Activated T-helper 1 cell treated with anti-CD3 and anti-CD28 coated beads, Interleukin-2, amount 50 U/mL, for 16 hours (primary cell): ENCODE results near the gene DCLK3.

ENCODE experiments used
- DNase-seq, 2 donors: peaks; one replicate each; pipeline ENCODE4 v3.0.0-alpha.2; 2020; ENCODE audit warnings: low read depth in 1 of 2, low spot score in 1 of 2

Gene DCLK3

DNA sequence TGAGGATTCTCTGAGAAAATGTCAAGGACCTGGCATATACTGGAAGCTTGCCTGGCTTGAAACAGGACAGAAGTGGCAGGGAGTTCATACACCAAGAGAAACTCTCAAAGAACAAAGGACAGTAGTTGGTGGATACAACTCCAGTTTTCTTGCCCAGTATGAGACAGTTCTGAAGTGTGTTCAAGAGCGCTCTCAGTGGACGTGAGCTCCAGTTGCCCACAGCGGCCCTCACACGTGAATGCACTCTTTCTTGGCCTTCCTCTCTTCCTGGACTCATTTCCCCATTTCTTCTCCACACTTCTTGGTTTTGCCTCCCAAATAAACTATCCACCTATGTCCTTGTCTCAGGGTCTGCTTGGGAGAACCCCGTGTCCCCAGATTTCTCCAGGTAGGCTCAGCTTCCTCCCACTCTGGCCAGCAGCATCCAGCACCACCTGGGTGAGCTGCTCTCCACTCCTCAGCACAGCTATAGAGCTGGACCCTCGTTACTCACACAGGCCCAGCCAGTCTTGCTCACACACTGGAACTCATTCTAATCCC is 54.5 kb downstream of the DCLK3 start:
- no peak for DNase-seq

DNA sequence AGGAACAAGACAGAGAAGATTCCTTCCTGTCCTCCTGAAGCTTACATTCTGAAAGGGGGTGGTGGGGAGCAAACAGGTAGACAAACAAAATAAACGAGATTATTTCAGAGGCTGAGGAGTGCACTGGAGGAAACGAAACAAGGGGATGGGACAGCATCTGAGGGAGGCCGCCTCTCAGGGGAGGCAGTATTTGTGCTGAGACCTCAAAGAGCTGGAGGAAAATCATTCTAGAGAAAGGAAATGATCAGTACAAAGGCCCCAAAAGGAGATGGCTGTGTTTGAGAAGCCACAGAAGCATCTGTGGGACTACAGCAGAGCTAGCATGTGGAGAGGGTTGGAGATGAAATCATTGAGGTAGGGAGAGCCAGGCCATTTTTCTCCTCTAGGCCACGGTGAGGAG is 55.1 kb downstream of the DCLK3 start:
- DNase-seq: no peak

DNA sequence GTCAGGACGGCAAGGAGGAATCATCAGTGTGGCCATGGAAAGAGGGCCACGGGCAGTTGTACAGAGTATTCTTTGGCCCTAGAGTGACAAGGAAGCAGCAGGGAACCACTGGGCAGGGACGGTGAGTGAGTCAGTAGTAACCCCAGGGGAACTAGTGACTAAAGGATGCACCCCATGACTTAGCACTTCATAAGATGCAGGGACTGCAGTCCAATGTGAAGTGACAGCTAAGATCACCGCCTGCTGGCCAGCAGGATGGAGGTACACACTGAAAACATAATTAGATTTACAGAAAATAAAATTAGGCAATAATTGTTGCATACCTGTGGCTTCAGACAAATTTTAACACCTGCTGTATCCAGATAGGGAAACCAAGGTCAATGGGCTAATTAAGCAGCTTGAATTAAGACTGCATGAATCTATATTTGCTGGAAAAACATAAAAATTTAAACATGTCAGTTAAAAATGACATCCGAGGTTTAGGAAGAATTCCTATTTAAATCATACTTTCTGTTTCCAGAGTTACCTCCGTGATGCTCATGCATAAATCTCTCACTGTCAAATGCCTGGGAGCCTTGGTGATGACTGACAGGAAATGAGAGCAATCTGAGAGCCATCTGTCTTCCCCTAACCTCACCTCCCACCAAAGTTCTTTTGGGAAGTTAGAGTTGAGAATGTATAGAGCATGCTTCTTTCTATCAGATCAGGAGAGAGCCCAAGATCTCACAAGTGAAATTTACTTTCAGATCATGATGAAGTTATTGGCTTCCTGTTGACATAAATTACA is 56.5 kb downstream of the DCLK3 start:
- no peak for DNase-seq

DNA sequence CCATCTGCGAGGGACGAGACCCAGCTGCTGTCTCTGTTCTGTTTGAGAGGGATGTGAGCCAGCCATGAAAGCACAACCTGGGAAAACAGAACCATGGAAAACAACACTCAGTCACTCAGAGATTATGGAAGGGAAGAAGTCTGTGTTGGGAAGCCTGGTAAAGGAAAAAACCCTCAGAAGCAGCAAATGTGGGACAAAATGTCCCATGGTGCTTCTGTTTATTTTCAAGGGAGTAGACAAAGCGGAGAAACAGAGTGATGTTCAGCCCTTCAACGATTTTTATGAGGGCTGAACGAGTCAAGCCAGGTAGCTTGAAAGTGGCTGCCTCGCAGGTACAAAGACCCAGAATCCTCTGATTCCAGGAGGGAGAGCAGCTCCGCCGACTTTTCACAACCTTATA is 59.3 kb downstream of the DCLK3 start:
- no peak for DNase-seq

DNA sequence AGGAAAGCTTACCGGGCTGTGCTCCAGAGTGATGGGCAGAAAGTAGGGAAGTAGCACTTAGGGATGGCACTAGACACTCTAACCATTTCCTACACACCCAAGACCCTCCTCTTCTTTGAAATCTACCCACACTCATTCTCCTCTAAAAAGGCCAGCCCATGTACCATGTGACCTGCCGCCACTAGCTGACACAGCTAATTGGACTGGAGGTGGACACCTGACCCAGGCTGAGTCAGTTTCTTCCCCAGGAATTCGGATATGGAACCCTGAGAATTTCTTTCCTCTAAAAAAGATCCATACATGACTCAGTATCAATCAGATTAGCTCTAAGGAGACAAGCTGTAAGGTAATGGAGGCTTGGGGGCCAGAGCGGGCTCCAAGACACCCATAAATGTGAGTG is 60.1 kb downstream of the DCLK3 start:
- no peak for DNase-seq

DNA sequence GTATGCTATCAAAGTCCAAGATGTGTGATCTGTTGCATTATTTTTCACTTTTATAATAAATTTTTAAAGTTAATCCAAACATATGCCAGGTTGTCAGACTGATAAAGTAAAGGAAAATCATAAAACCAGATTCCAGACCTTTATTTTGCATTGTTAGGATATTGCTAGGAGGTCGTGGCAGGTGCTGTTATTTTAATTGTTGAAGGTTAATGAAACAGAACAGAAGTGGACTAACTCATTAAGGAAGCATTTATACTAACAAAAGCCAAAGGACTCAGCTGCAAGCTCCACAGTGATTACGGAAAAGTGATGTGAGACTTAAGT is 63.1 kb downstream of the DCLK3 start:
- DNase-seq: no peak

DNA sequence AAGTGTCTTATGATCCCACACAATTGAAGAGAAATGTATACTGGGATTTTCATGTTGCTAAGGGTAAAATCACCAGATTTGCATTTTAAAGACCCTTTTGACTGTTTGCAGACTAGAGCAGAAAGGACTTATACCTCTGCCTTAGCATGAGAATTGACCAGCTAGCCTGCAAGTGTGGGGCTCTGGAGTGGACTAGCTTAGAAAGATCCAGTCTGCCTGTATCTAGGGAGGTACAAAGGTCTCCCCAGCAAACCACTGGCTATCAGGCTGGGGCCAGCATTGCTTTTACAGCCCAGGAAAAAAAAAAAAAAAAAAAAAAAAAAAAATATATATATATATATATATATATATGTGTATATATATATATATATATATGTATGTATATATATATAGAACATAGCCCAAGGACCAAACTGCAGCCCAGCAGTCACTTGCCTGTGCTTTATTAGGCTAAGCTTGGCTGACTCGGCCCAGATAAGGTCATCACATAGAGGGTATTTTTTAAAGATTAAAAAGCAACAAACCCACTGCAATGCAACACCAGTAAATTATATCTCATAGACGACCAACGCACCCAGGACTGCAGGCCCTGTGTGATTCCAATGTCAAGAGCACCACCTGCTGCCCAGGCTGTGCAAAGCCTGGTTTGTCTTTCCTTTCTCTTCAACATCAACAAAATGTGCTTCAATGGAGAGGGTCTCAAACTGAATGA is 63.7 kb downstream of the DCLK3 start:
- DNase-seq: no peak

DNA sequence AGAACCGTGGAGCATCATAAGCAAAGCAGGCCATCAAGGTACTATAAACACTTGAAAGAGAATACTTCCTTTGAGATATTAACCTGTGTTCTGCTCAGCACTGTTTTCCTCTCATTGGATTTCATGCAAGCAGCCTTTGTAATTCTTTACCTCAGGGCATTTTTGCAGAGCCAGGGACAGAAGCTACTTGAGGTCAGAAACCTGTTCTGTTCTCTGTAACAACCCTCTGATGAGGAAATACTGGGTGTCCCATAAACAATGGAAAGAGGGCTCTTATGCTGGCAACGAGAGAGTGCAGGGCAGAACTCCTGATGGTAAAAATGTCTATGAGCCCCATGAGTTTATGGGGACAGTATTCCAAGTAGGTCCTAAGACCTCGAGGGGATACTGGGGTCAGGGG is 66.0 kb downstream of the DCLK3 start:
- DNase-seq: no peak

DNA sequence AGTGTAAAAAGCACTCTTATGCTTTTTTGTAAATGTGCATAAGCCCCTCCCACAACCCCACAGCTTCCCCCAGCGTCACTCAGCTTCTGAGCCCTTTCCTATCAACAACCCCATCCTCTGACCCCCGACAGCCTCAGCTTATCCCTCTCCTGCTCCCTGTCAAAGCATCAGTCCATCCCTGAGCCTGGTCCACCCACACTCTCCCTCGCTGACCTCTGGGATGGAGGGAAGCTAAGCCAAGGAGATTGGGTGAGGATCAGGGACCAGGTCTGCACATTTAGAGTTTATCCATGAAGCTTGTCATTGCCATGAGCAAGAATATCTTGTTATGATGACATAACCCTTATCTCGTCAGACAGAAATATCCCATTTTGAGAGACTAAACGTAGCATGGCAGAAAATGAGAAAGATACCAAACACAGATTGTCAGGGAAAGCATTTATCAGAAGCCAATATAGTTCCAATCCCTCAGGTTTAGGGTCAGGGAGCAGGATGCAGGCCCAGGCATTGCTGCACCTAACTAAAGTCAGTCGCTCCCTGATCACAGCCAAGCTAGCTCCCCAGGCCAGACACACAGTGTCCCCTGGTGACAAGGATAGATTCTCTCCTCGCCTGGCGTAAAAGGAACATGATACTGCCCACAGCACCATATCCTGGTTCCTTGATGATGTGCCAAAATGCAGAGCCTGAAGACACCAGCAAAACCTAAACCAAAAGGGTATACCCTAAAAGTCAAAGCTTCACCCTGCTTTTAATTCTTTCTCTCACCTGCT is 66.9 kb downstream of the DCLK3 start:
- no peak for DNase-seq

DNA sequence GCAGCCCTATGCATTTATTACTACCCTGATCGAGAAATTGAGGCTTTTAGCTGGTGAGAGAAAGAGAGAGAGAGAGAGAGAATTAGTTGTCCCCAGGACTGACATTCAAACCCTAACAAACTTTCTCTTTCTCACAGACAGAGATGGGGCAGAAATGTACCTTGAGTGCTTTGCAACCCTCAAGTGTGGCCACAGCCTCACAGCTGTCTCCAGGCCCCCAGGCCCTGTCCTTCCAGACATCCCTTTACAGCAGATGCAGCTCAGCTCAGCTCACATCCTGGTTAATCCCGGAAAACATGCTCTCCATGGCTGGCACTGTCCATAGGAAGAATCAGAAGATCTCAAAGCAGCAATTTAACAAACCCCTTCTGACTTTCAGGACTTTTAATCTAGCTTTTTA is 67.6 kb downstream of the DCLK3 start:
- DNase-seq: no peak

DNA sequence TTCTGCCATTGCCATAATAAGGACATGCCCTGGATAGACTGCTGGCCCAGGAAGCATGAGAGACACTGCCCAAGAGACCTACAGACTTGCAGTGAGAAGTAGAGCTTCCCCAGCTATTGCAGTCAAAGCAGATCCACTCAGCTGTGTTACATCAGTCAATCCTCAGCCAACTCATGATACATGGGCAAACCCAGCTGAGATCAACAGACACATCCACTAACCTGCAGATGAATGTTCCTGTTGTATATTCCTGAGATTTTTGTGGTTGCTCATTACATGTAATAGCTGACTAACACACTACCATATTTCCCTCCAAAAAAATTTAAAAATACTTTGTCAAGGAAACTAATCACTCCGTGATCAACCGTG is 68.6 kb downstream of the DCLK3 start:
- DNase-seq: no peak

DNA sequence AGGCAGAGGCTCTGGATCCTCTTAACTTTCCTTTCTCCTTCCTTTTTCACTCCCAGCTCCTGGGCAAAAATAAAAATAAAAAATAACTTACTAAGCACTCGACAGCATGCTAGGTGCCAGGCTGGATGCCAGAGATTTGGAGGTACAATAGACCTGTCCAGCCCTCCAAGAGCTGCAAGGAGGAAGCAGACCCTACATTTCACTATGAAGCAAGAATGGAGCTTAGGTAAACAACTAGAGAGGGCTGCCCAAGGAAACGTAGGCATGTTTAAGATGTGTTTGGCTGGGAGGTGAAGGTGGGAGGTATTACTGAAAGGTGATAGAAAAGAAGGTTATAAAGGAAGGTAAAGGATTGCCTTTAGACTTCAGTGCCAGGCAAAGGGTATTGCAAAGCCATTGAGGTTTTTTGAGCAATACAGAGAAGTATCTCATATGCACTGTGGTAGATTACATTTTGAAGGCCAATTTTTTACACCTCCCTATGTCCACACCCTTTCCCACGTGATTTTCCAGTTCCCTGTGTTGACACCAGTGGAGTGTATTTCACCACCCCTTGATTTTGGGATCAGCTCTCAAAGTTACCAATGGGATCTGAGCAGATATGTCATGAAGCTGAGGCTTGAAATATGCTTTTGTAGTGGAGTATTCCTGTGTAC is 69.1 kb downstream of the DCLK3 start:
- DNase-seq: no peak

DNA sequence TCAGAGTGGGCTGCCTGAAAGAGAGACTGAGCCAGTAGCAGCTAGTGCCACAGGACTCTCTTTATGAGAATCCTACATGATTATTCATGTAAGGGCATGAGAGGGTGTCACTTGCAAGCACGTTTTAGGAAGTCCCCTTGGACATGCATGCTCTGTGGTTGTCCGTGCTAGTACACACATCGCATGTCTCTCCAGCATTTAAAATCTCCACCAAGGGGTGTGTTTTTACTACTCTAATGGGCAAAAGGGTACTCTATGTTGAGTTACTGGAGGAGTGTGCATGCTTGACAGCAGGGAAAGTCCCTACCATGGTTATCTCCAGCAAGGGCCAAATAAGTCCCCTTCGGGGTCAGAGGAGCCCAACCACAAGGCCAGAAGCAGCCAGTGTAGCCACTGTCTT is 70.7 kb downstream of the DCLK3 start:
- no peak for DNase-seq

DNA sequence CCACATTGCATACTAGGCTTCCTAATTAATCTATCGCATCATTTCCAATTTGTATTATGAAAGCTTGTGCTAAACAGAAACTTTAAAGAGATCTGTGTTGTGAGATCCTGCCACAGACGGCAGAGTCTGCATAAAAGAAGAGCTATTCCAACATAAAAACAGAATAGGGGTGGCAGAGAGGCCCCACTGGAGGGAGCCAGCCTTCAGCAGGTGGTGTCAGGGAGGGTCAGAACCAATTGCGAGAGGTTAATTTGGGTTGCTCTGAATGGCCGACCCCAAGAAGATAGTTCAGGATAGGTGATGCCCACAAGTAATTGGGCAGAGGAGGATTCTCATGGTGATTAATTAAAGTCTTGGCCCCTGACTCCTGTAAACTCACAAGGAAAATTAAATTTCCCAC is 74.8 kb downstream of the DCLK3 start:
- DNase-seq: no peak

DNA sequence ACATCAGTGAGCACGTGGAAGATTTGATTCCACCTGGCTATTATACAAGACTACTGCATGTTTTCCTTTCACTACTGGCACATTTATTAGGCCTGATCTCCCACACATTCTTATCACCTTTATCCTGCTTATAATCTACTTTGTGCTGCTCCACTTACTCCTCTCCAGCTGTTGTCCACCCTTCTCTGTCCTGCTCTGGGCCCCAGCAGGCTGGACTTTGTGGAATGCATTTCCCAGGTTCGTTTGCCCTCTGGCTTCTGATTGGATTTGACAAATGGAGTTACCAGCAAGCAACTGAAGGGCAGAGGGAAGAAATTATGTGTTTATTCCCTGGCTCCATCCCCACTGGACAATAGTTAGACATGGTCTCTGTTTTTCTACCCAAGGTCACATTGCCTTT is 75.5 kb downstream of the DCLK3 start:
- DNase-seq: no peak

DNA sequence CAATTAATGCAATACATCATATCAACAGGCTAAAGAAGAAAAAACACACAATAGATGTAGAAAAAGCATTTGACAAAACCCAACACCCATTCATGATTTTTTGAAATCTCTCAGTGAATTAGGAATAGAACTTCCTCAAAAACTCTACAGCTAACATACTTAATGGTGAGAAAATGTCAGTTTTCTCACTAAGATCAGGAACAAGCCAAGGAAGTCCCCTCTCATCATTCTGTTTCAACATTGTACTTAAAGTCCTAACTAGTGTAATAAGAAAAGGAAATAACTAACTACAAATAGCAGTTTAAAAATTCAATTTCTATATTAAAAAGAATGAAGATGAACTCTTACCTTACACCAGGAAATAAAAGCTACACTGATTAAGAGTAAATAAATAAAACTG is 77.8 kb downstream of the DCLK3 start:
- DNase-seq: no peak

DNA sequence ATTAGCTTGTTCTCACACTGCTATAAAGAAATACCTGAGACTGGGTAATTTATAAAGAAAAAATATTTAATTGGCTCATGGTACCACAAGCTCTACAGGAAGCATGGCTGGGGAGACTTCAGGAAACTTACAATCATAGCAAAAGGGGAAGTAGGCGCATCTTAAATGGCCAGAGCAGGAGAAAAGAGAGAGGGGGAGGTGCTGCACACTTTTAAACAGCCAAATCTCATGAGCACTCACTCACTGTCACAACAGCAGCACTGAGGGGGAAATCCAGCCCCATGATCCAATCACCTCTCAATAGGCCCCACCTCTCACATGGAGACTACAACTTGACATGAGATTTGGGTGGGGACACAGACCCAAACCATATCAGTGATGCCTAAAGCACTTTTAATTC is 82.5 kb downstream of the DCLK3 start:
- no peak for DNase-seq

DNA sequence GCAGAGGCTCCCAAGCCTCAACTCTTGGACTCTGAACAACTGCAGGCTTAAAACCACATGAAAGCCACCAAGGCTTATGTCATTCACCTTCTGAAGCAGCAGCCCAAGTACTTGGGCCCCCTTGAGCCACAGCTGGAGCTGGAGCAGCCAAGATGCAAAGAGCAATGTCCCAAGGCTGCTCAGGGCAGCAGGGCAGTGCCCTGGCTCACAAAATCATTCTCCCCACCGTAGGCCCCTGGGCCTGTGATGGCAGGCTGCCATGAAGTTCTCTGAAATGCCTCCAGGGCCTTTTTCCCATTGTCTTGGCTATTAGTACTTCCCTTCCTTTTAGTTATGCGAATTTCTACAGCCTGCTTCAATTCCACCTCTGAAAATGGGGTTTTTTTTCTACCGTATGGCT is 83.4 kb downstream of the DCLK3 start:
- no peak for DNase-seq

DNA sequence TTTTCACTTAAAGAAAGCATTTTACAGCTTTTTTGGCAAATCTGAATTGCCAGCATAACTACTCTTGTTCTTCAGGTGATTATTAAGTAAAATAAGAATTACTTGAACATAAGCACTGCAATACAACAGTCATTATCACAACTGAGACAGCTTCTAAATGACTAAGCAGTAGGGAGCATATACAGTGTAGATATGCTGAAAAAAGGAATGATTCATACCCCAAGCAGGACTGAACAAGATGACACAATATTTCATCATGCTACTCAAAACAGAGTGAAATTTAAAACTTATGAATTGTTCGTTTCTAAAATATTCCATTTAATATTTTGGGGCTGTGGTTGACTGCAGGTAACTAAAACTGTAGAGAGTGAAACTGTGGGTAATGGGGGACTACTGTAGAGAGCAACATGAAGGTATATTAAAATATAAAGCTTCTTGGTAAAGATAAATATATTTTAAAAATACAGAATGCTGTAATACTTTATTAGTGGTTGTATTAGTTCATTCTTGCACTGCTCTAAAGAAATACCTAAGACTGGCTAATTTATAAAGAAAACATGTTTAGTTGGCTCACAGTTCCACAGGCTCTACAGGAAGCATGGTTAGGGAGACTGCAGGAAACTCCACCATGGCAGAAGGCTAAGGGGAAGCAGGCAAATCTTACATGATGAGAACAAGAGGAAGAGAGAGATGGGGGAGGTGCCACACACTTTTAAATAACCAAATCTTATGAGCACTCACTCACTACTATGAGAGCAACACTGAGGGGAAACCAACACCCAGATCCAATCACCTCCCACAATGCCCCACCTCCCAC is 84.8 kb downstream of the DCLK3 start:
- no peak for DNase-seq

DNA sequence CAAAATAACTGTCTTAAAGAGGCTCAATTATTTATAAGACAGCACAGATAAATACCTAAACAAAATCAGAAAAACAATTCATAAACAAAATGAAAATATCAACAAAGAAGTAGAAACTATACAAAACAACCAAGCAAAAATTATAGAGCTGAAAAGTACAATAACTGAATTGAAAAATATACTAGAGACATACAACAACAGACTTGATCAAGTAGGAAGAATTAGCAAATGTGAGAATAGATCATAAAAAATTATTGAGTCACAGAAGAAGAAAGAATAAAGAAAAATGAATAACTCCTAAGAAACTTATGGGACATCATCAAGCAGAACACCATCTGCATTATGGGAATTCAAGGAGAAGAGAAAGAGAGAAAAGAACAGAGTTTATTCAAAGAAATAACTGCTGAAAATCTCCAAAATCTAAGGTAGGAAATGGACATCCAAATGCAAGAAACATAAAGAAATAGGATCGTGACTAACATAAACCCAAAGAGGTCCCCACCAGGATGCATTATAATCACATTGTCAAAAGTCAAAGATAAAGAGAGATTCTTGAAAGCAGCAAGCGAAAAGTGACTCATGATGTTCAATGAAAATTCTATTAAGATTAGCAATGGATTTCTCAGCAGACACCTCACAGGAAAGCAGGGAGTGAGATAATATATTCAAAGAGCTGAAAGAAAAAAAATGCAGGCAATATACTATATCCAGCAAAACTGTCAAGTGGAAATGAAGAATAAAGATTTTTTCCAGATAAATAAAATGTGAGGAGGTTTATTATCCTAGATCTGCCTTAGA is 85.9 kb downstream of the DCLK3 start:
- DNase-seq: no peak
